OCI-LY7 (cell line): ENCODE data around the gene NAV2.

Experiments
- CTCF ChIP-seq: fragments of 200-600 bp; sonication (generic); conservative IDR thresholded peaks from 2 replicates; pipeline ENCODE4 v1.5.1; 2014; ENCODE audit warnings: mild to moderate bottlenecking, antibody characterized with exemption, low read length, moderate library complexity, mixed read lengths
- EZH2phosphoT487 ChIP-seq: fragments of 200-600 bp; sonication (generic); IDR thresholded peaks from 2 replicates; pipeline ENCODE4 v1.6.1; 2018; ENCODE audit warnings: low read depth, borderline replicate concordance, mild to moderate bottlenecking, mixed run types, antibody characterized with exemption, low read length, moderate library complexity, mixed read lengths

GRCh38 chr11:19762266-19762665, 49.6 kb downstream of the NAV2 start:
- TF ChIP-seq CTCF = no peak
- no peak for TF ChIP-seq EZH2phosphoT487
